ENCODE data around the gene SULT2B1. TPM values are rescaled to one million over a fixed set of nuclear protein-coding genes. Genes with fewer than 3 reads are reported as not detected.

SULT2B1 gene
- total and polyA plus RNA-seq, 7 donors: 0.06 to 0.23 TPM; not detected in 5

DNA sequence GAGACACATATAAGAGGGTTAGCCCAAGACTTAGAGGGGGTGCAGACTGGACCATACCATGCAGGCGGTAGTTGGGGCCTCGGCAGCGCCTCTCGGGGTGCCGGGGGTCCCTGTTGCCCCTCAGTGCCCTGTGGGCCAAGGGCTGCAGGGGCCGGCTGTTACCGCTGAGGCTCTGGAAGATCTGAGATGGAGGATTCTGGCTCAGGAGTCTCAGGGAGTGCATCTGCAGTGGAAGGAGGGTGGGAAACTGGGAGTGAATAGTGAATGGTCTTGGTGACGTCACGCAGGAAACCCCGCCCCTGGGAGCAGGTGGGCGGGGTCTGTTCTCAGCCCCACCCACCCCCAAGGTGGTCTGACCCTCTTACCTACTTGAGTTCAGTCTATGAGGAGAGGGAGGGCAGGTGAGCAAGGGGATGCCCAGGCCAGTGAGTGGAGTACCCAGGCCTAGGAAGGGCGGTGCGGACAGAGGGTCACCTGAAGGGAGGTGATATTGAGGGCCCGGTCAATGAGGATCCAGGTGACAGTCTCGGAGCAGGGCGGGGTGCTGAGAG lies 86.9 kb downstream of the SULT2B1 start:
- TF ChIP-seq, protein P1, sequence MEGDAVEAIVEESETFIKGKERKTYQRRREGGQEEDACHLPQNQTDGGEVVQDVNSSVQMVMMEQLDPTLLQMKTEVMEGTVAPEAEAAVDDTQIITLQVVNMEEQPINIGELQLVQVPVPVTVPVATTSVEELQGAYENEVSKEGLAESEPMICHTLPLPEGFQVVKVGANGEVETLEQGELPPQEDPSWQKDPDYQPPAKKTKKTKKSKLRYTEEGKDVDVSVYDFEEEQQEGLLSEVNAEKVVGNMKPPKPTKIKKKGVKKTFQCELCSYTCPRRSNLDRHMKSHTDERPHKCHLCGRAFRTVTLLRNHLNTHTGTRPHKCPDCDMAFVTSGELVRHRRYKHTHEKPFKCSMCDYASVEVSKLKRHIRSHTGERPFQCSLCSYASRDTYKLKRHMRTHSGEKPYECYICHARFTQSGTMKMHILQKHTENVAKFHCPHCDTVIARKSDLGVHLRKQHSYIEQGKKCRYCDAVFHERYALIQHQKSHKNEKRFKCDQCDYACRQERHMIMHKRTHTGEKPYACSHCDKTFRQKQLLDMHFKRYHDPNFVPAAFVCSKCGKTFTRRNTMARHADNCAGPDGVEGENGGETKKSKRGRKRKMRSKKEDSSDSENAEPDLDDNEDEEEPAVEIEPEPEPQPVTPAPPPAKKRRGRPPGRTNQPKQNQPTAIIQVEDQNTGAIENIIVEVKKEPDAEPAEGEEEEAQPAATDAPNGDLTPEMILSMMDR (IDR thresholded peaks at IDR 0.05): no peak
- peak overlapping the region; percentile 97 for H3K27ac ChIP-seq
- WGBS, 3 donors: 78 to 84% (median 79%) methylated on average over 16 of the region's 16 CpGs
- H3K4me1 ChIP-seq: peaks cover 18% of the 10 kb centered on the region
- ATAC-seq: no peak
- H3K36me3 ChIP-seq (ENCODE audit: insufficient read depth in 1 of 2, low read depth in 1 of 2): no peaks in the 10 kb centered on the region
- no peaks in the 10 kb centered on the region for H3K27me3 ChIP-seq (ENCODE audit: insufficient read depth in 3 of 3, low read length in 2 of 3)
- peak in 1 of 2 donors; percentile 58 for DNase-seq
- intact Hi-C loops (cut with DNase I): loop anchor here (2.0 to 10.0 kb wide), 2 partner anchors 80 to 326 kb away; partner anchors contain the start of genes FTL (in 1 of the 2) and MAMSTR (in 1 of the 2)
- H3K4me3 ChIP-seq: peak overlapping the region; percentile 87
- no peaks in the 10 kb centered on the region for H3K9me3 ChIP-seq

DNA sequence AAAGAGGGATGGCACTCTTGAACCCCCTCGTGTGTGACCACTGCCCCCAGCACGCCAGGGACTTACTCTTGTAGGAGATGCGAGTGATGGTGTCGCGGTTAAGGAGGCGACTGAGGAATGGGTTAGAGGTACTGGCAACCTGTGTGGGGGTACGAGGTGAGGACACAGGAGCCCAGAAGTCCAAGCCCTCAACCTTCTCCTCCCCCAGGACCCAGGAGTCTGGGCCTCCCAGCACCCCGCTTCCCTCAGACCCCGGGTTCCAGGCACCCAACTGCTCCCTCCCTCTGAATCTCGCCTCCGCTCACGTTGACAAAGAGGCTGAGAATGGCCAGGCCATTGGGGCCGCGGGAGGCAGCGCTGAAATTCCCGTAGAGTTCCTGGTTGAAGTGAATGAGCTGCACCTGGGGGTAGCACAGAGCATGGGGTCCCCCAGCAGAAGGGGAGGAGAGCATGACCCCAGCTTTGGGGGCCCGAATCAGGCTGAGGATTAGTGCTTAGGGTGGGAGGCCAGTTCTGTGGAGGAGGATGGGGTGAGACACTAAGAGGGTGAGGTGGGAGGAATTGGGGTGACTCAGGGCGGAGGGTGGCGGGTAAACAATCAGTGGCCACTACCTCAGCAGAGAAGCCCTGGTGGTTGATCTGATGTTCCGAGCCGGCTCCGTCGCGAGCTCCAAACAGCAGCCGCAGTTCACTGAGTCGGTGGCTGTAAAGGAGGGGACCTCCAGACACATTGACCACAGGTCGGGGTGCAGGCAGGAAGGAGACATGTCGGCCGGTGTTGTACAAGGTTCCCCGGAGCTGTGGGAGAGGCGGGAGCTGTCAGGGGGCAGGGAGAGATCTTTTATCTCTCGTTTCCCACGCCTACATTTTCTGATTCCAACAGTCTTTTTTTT lies 87.8 kb downstream of the SULT2B1 start:
- 75 to 77% (median 77%) methylated on average over 32 to 33 of the region's 33 CpGs for WGBS, 3 donors
- Histone ChIP-seq H3K9me3 (no peaks in the 10 kb centered on the region), H3K4me1 (peaks cover 15% of the 10 kb centered on the region), H3K4me3 (no peak overlapping the region), H3K27ac (no peak overlapping the region), H3K36me3 (ENCODE audit: insufficient read depth in 1 of 2, low read depth in 1 of 2) (no peaks in the 10 kb centered on the region), H3K27me3 (ENCODE audit: insufficient read depth in 3 of 3, low read length in 2 of 3) (no peaks in the 10 kb centered on the region)
- ATAC-seq: no peak
- TF ChIP-seq, protein P1 (IDR thresholded peaks at IDR 0.05): no peak
- intact Hi-C loops (cut with DNase I): loop anchor here (2.0 to 10.0 kb wide), 2 partner anchors 79 to 325 kb away; partner anchors contain the start of genes FTL (in 1 of the 2) and MAMSTR (in 1 of the 2)
- DNase-seq: no peak

DNA sequence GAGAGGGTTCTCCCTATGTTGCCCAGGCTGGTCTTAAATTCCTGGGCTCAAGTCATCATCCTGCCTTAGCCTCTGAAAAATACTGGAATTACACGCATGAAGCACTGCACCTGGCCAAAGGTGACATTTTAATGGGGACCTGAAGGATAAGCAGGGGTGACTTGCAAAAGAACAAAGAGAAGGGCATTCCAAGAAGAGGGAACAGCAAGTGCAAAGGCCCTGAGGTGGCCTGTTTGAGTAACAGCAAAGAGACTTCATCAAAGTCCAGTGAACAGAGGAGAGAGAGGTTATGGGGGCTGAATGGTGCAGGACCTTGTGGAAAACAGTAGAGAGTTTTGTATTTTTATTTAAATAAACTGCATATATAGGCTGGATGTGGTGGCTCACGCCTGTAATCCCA lies 89.9 kb downstream of the SULT2B1 start:
- no peaks in the 10 kb centered on the region for H3K27me3 ChIP-seq (ENCODE audit: insufficient read depth in 3 of 3, low read length in 2 of 3)
- WGBS, 3 donors: 94 to 100% (median 98%) methylated on average over 2 of the region's 2 CpGs
- DNase-seq (no peak), ATAC-seq (no peak)
- no peaks in the 10 kb centered on the region for H3K36me3 ChIP-seq (ENCODE audit: insufficient read depth in 1 of 2, low read depth in 1 of 2)
- no peak overlapping the region for H3K4me3 ChIP-seq
- H3K9me3 ChIP-seq: no peaks in the 10 kb centered on the region
- H3K4me1 ChIP-seq: peaks cover 23% of the 10 kb centered on the region
- H3K27ac ChIP-seq: no peak overlapping the region
- TF ChIP-seq, protein P1 (IDR thresholded peaks at IDR 0.05): no peak
- intact Hi-C loops (cut with DNase I): no loop called here

DNA sequence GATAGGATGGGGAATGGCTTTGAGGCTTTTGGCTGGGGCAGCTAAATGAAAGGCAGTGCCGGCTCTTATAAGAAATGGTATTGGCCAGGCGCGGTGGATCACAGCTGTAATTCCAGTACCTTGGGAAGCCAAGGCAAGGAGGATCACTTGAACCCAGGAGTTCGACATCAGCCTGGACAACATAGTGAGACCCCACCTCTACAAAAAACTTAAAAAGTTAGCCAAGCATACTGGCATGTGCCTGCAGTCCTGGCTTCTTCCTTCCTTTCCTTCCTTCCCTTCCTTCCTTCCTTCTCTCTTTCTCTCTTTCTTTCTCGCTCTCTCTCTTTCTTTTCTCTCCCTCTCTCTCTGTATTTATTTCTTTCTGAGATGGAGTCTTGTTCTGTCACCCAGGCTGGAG lies 90.9 kb downstream of the SULT2B1 start:
- no peak for DNase-seq
- intact Hi-C loops (cut with DNase I): no loop called here

More for the DNA sequence above, 90.9 kb downstream of the SULT2B1 start:
- Histone ChIP-seq H3K4me1 (peaks cover 23% of the 10 kb centered on the region), H3K27me3 (ENCODE audit: insufficient read depth in 3 of 3, low read length in 2 of 3) (no peaks in the 10 kb centered on the region), H3K36me3 (ENCODE audit: insufficient read depth in 1 of 2, low read depth in 1 of 2) (no peaks in the 10 kb centered on the region), H3K4me3 (no peak overlapping the region), H3K9me3 (no peaks in the 10 kb centered on the region), H3K27ac (no peak overlapping the region)
- no peak for ATAC-seq
- TF ChIP-seq, protein P1 (IDR thresholded peaks at IDR 0.05): no peak
- WGBS, 3 donors: 89 to 91% (median 90%) methylated on average over 5 of the region's 5 CpGs
